Type B pancreatic cell (in vitro differentiated cells): ENCODE results near the gene PEX5L. TPM values are rescaled to one million over a fixed set of nuclear protein-coding genes. Genes with fewer than 3 reads are reported as not detected.

Experiments used
- DNase-seq: peaks from one replicate; pipeline ENCODE4 v3.0.0; 2021; ENCODE audit warnings: mixed read lengths; ENCODE audit not compliant: unreplicated experiment; ENCODE audit errors: extremely low spot score
- H3K27ac Mint-ChIP-seq: 2 replicates; pipeline ENCODE4 v1.8.0; 2021; ENCODE audit warnings: mild to moderate bottlenecking, mixed read lengths
- H3K27me3 Mint-ChIP-seq: 2 replicates; pipeline ENCODE4 v1.8.0; 2021; ENCODE audit warnings: mixed read lengths
- H3K36me3 Mint-ChIP-seq: 2 replicates; pipeline ENCODE4 v1.8.0; 2021; ENCODE audit warnings: mixed read lengths
- H3K4me1 Mint-ChIP-seq: one replicate; pipeline ENCODE4 v1.8.0; 2021; ENCODE audit warnings: mixed read lengths; ENCODE audit not compliant: unreplicated experiment
- H3K4me3 Mint-ChIP-seq: 2 replicates; pipeline ENCODE4 v1.8.0; 2021; ENCODE audit warnings: mild to moderate bottlenecking, mixed read lengths
- H3K9me3 Mint-ChIP-seq: 2 replicates; pipeline ENCODE4 v1.8.0; 2021; ENCODE audit warnings: mixed read lengths
- total RNA-seq: library from RNA; stranded (reverse); gene quantifications from 2 replicates; pipeline ENCODE4 v1.2.1, GENCODE V29; 2021; ENCODE audit warnings: low replicate concordance
- TF ChIP-seq, protein P1 (sequence below): fragments of 200-600 bp; sonication (generic); conservative IDR thresholded peaks from 2 replicates; pipeline ENCODE4 v1.5.0; 2021; ENCODE audit warnings: antibody characterized with exemption, mild to moderate bottlenecking

Gene PEX5L
- total RNA-seq, 1 donor from 2014 or later: 1.1 TPM

GRCh38 chr3:179769411-179770247 lies 267.1 kb downstream of the PEX5L start:
- DNase-seq: no peak
- H3K27me3 Mint-ChIP-seq: no peaks in the 10 kb centered on the region
- H3K36me3 Mint-ChIP-seq: peaks cover 16% of the 10 kb centered on the region
- H3K9me3 Mint-ChIP-seq: no peaks in the 10 kb centered on the region
- no peak overlapping the region for H3K4me3 Mint-ChIP-seq
- no peaks in the 10 kb centered on the region for H3K4me1 Mint-ChIP-seq
- no peak overlapping the region for H3K27ac Mint-ChIP-seq
- TF ChIP-seq, protein P1, sequence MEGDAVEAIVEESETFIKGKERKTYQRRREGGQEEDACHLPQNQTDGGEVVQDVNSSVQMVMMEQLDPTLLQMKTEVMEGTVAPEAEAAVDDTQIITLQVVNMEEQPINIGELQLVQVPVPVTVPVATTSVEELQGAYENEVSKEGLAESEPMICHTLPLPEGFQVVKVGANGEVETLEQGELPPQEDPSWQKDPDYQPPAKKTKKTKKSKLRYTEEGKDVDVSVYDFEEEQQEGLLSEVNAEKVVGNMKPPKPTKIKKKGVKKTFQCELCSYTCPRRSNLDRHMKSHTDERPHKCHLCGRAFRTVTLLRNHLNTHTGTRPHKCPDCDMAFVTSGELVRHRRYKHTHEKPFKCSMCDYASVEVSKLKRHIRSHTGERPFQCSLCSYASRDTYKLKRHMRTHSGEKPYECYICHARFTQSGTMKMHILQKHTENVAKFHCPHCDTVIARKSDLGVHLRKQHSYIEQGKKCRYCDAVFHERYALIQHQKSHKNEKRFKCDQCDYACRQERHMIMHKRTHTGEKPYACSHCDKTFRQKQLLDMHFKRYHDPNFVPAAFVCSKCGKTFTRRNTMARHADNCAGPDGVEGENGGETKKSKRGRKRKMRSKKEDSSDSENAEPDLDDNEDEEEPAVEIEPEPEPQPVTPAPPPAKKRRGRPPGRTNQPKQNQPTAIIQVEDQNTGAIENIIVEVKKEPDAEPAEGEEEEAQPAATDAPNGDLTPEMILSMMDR: no peak

DNA sequence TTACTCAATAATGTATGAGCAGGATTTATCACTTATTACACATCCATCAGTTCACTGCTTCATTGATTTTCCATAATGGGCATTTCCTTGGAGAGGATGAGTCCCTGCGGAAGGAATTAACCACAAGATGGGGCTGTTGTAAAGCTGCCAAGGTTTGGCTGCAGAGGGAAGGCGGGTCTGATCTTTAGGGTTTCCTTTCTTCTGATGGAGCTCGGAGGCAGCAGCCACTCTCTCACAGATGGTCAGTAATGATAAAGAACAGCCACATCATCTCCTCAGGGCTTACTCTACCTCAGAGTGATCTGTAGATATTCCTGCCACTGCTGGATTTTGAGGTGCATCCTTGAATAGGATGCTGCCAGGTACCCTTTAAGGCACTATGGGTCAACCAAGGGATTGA lies 268.7 kb downstream of the PEX5L start:
- H3K9me3 Mint-ChIP-seq: no peaks in the 10 kb centered on the region
- no peak overlapping the region for H3K27ac Mint-ChIP-seq
- peaks cover 14% of the 10 kb centered on the region for H3K36me3 Mint-ChIP-seq
- no peaks in the 10 kb centered on the region for H3K27me3 Mint-ChIP-seq
- no peak for DNase-seq
- H3K4me1 Mint-ChIP-seq: no peaks in the 10 kb centered on the region
- TF ChIP-seq, protein P1: peak; percentile 76
- H3K4me3 Mint-ChIP-seq: no peak overlapping the region

DNA sequence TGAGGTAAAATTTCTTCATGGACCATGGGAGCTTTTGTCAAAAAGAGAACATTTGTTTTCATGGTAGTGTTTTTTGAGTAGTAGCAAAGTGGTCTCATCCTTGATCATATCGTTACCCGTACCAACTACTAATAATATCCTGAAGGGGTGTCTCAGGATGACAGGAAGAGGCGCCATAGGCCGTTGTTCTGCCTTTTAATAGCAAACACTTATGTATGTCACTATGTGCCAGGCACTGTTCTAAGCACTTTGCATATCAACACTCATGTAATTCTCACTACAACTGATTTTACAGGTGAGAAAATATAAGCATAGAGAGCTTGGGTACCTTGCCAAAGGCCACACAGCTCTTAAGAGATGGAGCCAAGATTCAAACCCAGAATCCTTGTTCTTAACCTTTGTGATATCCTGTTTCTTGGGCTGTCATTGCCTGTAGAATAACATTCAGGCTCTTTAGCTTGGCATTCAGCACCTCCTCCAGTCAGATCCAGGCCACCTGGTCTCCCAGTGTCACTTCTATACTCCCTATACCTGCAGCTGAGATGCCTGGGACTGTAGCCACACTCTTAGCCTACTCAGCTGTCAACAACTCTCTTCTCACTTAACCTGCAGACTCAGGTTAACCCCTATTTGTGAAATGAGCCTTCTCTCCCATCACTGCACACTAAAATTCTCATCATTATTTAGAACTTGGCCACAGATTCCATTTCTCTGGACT lies 270.2 kb downstream of the PEX5L start:
- Mint-ChIP-seq H3K4me3 (no peak overlapping the region), H3K4me1 (no peaks in the 10 kb centered on the region), H3K36me3 (peaks cover 25% of the 10 kb centered on the region), H3K27ac (no peak overlapping the region), H3K9me3 (no peaks in the 10 kb centered on the region), H3K27me3 (no peaks in the 10 kb centered on the region)
- DNase-seq: no peak
- TF ChIP-seq, protein P1: no peak

DNA sequence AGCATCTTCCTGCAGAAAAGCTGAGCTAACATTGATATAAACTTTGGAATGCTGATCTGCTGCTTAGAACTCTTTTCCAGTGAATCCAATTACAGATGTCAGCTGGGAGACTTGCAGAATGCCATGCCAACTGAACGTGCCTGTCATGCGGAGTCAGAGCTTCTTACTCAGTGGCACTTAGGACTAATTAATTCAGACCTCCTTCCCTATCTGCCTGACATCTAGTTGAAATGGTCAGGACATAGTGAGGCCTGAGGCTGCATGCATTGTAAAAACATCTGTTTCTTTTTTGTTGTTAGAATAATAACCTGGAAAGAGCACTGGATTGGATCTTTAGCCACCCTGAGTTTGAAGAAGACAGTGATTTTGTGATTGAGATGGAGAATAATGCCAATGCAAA lies 271.3 kb downstream of the PEX5L start:
- Mint-ChIP-seq H3K27ac (no peak overlapping the region), H3K4me1 (no peaks in the 10 kb centered on the region), H3K9me3 (no peaks in the 10 kb centered on the region), H3K27me3 (no peaks in the 10 kb centered on the region), H3K36me3 (peaks cover 30% of the 10 kb centered on the region), H3K4me3 (no peak overlapping the region)
- no peak for DNase-seq
- TF ChIP-seq, protein P1: no peak

GRCh38 chr3:179760944-179761343 lies 275.8 kb downstream of the PEX5L start:
- DNase-seq: no peak
- H3K4me1 Mint-ChIP-seq: no peaks in the 10 kb centered on the region
- peaks cover 33% of the 10 kb centered on the region for H3K36me3 Mint-ChIP-seq
- no peak overlapping the region for H3K27ac Mint-ChIP-seq
- no peaks in the 10 kb centered on the region for H3K27me3 Mint-ChIP-seq
- no peaks in the 10 kb centered on the region for H3K9me3 Mint-ChIP-seq
- H3K4me3 Mint-ChIP-seq: no peak overlapping the region
- TF ChIP-seq, protein P1: no peak
